H1 (cell line): Measurements from ENCODE around the gene SLC43A3. TPM values are rescaled to one million over a fixed set of nuclear protein-coding genes. Genes with fewer than 3 reads are reported as not detected.

Experiments used
- BCL11A ChIP-seq, 2 experiments: IDR thresholded peaks; one replicate each; pipeline ENCODE4 v1.6.1; 2011; ENCODE audit warnings: low read depth in 2 of 2, low read length in 2 of 2, mild to moderate bottlenecking in 2 of 2
- CHD1 ChIP-seq: IDR thresholded peaks from 2 replicates; pipeline ENCODE4 v1.6.1; 2012; ENCODE audit warnings: low read depth, low read length, improper control_type of control experiment
- EGR1 ChIP-seq: IDR thresholded peaks from 2 replicates; pipeline ENCODE4 v1.6.1; 2011; ENCODE audit warnings: low read depth, low read length, borderline replicate concordance
- KDM4A ChIP-seq: IDR thresholded peaks from one replicate; pipeline ENCODE4 v1.7.1; 2012; ENCODE audit warnings: low read depth, mild to moderate bottlenecking, moderate library complexity, low read length, inconsistent platforms; ENCODE audit not compliant: severe bottlenecking
- TAF7 ChIP-seq: optimal IDR thresholded peaks from 2 replicates; pipeline ENCODE3; 2011; ENCODE audit warnings: low read depth, mild to moderate bottlenecking, inconsistent platforms, low read length, moderate library complexity, borderline replicate concordance
- polyA plus RNA-seq, 7 experiments: library from polyadenylated mRNA; depleted of rRNA in 3 of 7; stranded (reverse) in 5 of 7; unstranded in 2 of 7; fragments of >200 nt in 5 of 7; fragments of 200-250 nt in 2 of 7; gene quantifications; 1 replicate in 5 of 7; 2 replicates in 1 of 7; 4 replicates in 1 of 7; pipeline versions ENCODE4 v1.2.1 to v1.2.3, GENCODE V29; 2011 to 2013; ENCODE audit warnings: missing spikeins in 2 of 7, mixed read lengths in 2 of 7
- total RNA-seq: library from RNA; stranded (reverse); fragmentation: NEBNext Ultra II Directional; extraction: Animal tissue kit (Norgen Biotek cat#: 25700); gene quantifications from 2 replicates; pipeline ENCODE4 v1.2.1, GENCODE V29; 2021
- TF ChIP-seq, protein P1 (sequence below): IDR thresholded peaks from 2 replicates; pipeline ENCODE4 v1.6.1; 2012; ENCODE audit warnings: inconsistent platforms
- TF ChIP-seq, protein P2 (sequence below): IDR thresholded peaks from 2 replicates; pipeline ENCODE4 v1.6.1; 2011; ENCODE audit warnings: low read depth, mild to moderate bottlenecking, low read length; ENCODE audit not compliant: insufficient read depth

The SLC43A3 gene
- total and polyA plus RNA-seq, 2 of the 8 experiments (the other 6 are each of a cell fraction or from before 2014, with no cell fraction given): 31.8 to 67.8 TPM

DNA sequence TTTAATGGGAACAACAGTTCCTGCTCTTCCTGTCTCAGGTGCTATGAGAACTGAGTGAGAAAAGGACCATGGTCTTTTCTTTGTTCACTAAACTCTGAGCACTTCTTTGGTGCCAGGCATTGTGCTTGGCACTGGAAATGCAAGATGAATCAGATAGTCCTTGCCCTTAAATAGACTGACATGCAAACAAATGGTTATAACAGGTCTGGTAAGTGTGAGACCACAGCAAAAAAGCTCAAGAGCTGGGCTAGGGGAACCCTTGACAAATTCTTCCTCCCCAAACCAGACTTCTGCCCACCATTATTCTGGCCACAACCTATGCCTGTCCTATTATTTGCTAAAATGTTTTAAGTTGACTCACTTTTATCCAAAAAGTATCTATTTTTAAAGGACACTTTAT is 5.1 kb downstream of the SLC43A3 start (continued):
- TF ChIP-seq TAF7: no peak
- TF ChIP-seq KDM4A: no peak
- TF ChIP-seq CHD1: no peak
- TF ChIP-seq, protein P1, sequence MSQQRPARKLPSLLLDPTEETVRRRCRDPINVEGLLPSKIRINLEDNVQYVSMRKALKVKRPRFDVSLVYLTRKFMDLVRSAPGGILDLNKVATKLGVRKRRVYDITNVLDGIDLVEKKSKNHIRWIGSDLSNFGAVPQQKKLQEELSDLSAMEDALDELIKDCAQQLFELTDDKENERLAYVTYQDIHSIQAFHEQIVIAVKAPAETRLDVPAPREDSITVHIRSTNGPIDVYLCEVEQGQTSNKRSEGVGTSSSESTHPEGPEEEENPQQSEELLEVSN: no peak
- TF ChIP-seq, protein P2, sequence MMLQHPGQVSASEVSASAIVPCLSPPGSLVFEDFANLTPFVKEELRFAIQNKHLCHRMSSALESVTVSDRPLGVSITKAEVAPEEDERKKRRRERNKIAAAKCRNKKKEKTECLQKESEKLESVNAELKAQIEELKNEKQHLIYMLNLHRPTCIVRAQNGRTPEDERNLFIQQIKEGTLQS: no peak
- TF ChIP-seq BCL11A (IDR thresholded peaks at IDR 0.05; ENCODE audit: low read depth in 2 of 2, low read length in 2 of 2): no peak
- TF ChIP-seq EGR1: no peak
